Raji (cell line): ENCODE measurements around the gene CMIP.

Experiments
- POLR2A ChIP-seq: IDR thresholded peaks from 2 replicates; pipeline ENCODE4 v1.6.1; 2011; ENCODE audit warnings: low read depth, low read length, control low read depth; ENCODE audit not compliant: insufficient read depth

The CMIP gene

DNA sequence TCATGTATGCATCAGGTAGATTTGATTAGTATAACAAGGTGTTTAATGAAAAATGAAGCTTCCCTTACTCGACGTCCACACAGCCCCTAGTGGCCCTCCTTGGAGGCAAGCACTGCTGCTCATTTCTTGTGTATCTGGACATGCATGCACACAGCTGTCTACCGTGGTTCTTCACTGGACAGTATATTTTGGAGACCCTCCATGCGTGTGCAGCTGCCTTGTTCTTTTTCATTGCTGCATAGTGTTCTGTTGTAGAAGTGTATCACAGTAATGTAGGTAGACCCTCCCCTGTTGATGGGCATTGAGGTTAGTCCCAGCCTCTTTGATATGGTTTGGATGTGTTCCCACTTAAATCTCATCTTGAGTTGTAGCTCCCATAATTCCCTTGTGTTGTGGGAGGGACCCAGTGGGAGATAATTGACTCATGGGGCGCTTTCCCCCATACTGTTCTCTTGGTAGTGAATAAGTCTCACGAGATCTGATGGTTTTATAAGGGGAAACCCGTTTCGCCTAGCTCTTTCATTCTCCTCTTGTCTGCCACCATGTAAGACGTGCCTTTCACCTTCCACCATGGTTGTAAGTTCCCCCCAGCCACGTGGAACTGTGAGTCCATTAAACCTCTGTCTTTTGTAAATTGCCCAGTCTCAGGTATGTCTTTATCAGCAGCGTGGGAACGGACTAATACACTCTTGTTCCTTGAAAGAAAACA is 6.3 kb downstream of the CMIP start:
- TF ChIP-seq POLR2A: no peak

DNA sequence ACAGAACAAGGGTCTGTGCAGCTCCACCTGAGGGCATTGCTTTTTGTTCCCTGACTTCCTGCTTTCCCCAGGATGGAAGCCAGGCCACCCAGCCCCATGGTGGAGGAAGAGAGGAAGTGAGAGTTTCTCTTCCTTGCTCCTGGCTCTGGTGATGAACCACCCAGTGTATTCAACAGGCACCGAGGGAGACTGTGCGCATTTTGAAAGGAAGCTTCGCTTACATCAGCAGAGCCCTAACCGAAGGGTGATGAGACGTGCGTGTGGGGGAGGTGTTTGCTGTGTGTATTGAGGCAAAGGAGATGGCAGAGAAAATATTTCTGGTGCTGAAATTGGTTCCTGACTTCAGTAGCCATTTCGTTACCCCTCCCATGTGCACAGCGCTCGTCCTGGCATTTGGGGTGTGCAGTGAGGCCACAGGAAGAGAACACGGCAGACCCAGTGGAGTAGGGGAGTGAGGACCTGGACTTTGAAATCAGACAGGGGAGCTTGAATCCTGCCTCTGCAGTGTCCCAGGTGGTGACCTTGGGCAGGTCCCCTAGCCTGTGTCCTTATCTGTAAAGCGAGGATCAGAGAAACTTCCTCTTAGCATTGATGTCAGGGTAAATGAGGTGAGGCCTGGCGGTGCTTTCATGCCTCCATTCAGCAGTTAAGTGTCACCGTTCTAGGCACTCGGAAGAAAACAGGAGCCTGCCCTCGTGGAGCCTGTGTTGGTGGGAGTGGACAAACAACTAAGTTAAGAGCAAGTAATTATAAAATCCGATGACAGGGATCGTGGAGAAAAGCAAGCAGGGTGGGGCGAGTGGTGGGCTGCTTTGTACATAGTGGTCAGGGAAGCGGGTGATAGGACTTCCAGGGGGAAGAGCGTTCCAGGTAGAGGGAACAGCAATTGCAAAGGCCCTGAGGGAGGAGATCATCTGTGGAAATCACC is 7.4 kb downstream of the CMIP start:
- no peak for TF ChIP-seq POLR2A

DNA sequence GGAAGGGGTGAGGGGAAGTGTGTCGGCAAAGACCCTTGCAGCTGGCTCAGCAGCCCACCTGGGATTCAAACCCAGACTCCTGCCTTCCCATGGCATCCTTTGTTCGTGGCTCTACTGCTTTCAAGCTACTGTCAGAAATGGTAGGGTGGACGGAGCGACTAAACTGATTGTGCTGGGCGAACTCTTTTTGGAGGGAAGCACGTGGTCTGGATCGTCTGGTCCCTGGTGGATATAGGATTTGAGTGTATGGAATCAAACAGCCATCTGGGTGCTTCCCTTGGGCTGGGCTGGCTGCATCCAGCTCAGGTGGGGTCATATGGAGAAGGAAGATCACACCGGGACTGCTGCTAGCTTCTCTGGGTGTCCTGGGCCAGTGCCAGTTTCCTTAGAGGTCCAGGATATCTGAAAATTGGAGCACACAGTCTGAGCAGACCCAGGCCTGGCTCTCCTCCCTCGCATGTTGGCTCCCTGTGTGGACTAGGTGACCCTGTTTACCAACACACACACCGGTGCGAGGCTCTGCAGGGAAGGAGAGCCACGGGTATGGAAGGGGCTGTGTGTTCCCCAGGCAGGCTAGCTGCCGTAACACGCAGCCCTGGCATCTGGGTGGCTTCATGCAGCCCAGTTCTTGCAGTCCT is 8.6 kb downstream of the CMIP start:
- no peak for TF ChIP-seq POLR2A

DNA sequence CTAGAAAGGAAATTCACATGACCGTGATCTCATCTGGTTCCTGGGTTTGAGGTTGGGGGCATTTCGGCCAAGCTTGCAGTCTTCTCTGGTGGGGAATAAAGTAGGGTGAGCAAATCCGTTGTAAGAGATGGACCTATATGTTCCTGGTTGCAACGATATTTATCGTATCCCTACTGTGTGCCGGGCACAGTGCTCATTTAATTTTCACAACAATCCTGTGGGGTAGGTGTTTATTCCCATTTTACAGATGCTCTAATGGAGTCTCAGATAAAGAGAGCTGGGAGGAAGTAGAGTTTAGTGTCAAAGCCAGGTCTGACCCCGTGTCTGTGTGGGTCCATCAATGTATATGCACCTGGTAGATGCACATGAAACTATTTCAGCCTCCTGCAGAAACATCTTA is 9.4 kb downstream of the CMIP start:
- TF ChIP-seq POLR2A: no peak

DNA sequence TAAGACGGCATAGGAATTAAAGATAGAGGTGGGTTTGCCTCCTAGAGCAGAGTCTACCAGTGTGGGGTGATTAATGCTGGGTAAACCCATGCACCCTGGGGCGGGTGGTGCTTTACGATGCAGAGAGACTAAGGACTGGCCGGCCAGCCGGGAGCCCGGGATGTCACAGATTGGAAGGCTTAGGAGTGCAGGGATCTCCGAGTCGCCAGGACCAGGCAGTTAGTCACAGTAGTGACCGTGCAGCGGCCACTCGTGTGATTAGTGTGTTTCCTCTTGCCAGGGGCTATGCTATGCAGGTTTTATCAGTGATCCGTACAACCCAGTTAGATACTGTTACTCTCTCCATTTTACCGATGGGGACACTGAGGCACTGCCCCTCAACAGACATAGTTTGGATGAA is 10.4 kb downstream of the CMIP start:
- TF ChIP-seq POLR2A: no peak

DNA sequence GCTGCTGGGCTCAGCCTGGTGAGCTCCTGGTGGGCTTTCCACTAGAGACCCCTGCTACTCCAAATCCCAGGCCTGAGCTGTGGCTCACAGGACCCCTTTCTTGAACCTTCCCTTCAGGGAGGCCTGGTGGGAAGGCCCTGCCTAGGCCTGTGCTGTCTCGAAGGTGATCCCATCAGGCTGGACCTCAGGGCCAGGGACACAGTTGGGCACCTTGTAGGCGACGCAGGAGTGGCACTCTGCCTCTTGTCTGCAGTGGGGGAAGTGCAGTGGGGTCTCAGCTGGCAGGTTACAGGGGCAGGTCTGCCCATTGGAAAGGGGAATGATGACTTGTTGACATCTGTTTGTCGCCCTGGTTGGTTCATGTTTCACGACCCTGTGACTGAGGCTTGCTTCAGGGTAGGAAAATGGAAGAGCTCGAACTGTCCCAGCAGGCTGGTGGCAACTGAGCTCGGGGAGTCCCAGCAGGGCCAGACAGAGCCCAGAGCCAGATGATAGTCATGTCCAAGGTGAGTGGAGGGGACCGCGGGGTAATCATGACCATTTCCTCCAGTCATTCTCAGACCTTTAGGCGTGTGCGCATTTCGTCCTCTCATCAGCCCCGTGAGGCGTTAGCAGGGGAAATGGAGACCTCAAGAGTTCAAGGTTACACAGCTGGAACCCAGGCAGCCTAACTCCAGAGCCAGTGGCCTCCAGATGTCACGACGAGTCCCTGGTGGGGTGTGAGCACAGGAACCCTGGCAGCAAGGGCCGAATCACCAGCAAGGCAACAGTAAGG is 11.3 kb downstream of the CMIP start:
- TF ChIP-seq POLR2A: no peak

DNA sequence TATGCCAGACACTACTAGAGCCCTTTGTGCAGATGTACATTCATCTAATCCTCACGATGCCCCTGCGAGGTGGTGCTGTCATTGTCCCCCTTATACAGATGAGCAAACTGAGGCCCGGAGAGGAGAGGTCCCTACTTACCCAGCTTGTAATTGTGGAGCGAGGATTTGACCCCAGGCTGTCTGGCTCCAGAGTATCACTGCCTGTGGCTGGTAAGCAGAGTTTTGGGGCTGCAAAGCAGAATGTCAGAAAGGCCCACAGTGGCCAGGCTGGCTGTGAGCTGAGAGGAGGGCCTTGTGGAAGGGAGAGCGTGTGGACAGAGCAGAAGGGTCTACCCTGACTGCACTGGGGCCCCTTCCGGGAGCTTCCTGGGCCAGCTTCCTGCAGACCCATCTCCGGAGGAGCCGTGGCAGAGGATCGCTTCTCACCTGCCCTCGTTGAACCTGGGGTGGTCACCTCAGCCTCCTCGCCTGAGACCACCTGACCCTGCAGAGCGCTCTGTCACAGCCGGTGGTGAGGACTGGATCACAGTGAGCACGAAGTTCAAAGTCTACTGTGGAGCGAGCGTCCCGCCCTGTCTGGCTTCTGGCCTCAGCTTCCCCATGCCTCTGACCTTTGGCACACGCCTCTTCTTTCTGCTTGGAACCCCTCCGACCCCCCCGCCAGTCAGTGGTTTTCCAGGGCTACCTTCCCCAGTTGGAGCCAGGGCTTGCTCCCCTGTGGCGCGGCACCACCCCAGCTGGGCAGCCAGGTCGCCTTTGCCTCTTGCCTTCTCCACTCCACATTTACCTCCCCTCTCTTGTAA is 12.1 kb downstream of the CMIP start:
- TF ChIP-seq POLR2A: no peak

DNA sequence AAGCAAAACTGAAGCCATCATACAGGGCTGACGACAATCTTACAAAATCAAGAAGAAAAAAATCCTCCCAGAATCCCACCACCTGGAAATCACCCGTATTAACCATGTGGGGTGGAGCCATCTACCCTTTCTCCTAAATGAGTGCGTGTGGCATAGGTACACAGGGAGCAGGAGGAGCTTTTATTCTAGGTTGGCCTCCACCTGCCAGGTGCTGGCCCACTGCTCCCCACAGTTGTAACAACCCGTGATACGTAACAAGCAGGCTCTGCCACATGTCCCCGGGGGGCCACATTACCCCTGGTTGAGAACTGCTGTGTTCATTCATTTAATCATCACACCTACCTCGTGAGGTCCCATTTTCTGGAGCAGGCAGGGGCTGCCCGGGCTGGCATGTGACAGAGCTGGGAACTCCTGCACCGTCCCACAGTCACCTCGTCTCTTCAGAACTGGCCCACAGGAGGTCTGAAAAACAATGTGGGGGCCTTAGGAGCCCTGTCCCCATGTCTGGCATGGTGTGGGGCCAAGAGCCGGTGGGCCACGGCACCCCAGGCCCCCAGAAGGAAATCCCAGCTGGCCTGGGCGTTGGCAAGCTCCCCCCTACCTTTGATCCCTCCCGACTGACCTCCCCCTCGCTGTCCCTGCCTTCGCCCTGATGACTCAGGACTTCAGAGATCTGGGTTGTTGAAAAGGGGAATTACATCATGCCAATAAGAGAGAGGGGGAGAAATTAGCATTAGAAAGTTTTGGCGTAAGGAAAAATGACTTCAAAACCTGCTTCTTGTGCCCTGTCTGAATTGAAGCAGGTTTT is 12.9 kb downstream of the CMIP start:
- TF ChIP-seq POLR2A: no peak

DNA sequence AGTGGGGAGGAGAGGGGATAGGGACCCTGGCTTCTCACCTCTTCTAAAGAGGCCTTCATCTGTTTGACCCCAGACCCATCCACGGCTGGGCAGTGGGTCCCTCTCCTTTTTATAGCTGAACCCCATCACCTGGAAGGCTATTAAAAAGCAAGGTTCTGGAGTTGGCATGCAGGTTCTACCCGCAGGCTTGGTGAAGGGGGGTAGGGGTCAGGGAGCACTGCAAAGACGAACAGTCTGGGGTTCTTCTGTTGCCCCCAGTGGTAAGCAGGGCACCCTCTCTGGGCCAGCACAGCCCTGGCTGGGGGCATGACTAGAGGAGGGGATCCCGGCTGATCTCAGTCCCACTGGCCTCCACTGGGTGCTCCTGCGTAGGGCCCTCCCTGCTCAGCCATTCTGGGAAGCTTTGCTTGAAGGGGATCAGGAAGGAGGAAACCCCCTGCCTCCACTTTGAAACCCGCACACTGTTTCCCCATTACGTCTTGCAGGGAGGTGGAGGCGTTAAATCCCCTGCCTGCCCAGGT is 13.6 kb downstream of the CMIP start:
- TF ChIP-seq POLR2A: no peak

DNA sequence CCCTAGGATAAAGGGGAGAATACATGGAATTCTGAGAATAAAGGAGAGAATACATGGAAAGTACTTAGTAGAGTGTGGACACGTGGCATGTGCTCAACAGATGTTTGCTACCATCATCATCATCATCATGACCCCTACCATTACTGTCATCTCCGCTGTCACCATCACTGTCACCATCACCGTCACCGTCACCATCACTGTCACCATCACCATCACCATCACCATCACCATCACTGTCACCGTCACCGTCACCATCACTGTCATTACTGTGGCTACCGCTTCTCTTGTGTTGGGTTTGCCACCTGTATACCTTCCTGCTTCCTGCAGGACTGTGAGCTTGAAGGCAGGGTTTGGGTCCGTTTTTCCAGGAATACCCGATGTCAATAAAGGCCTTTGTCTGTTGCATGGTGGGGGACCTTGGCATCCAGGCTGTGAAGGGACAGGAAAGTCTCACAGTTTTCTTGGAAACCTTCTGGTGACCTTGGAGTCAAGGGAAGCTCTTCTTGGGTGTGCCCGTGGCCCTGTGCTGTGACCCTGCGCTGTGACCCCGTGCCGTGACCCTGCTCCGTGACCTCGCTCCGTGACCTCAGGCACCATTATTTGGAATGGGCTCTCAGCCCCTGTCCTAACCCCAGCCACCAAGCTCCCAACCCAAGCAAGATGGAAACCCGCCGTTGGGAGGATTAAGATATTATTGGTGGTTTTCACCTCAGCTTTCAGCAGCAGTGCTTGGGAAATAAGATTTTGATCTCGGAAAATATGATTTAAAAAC is 14.4 kb downstream of the CMIP start:
- no peak for TF ChIP-seq POLR2A

DNA sequence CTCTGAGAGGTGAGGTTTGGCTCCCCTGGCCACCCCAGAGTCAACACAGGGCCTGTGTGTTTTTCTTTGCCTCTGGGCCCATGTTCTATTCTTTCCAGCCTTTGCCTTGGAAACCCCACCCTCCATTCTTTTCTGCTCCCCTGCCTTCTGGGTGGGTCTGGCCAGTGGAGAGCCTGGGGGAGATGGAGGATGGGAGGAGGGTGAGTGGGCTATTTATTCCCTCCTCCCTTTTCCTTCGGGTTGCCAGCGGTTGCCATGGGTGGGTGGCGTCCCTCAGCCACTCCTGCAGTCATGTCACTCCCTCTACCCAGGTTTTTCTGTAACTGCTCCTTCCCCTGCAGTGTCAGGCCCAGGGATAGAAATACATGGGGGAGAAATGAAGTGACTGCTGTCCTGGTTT is 15.5 kb downstream of the CMIP start:
- no peak for TF ChIP-seq POLR2A

DNA sequence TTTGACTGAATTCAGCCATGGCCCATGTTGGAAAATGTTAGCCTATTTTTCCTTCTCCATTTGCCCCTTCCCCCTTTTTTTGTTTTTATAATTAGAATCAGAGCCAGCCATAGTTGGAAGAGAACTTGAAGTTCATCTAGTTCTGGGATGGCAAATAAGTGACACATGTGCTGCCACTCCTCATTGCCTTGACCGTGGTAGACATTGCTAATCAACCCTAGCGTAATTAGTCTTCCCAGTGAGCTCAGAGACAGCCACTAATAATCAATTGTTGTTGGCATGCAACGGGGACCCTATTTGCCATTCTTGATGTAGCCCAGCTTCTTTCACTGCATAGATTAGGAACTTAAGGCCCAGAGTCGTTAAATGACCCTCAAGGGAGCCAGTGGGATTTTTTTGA is 16.6 kb downstream of the CMIP start:
- TF ChIP-seq POLR2A: no peak

DNA sequence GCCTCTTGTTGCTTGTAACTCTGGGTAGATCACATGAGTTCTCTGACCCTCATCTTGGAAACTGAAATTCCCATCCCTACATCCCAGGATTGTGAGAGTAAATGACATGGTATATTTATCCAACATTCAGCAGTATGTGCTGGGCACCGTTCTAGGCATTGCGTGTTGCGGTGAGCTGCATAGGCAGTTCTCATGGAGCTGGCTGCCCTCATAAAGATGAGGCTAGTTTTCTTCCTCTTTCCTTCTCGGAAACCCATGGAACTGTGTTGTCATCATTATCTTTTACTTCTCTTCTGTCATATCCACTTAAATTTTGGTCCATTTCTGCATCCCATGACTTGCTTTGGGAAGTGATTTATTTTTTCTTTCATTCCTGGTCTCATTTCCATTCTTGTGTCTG is 17.2 kb downstream of the CMIP start:
- no peak for TF ChIP-seq POLR2A
